ENCODE data around the gene CPNE7.

GRCh38 chr16:89530401-89531381 lies 44.9 kb upstream of the CPNE7 start:
- TF ChIP-seq CTCF (IDR thresholded peaks at IDR 0.05) = no peak
- no peak for TF ChIP-seq POLR2A (IDR thresholded peaks at IDR 0.05)
